IMR-90 (cell line): ENCODE data around the gene VPS26A. TPM values are rescaled to one million over a fixed set of nuclear protein-coding genes. Genes with fewer than 3 reads are reported as not detected.

ENCODE experiments used
- ATAC-seq: fragments of 200-7000 bp; cut with Tn5 transposase; 2 replicates; pipeline ENCODE4 v1.9.1; 2020; ENCODE audit warnings: low read depth, mild to moderate bottlenecking, moderate library complexity
- BruUV-seq: library from RNA; stranded (reverse); fragments of 400-500 nt; replicated peaks from 2 replicates; lab custom pipeline; 2021; lab: Mats Ljungman, UMichigan
- CTCF ChIA-PET: fragments of 300-600 bp; formaldehyde crosslinking; extraction: SDS; loops from one replicate; lab custom pipeline; 2021; ENCODE audit warnings: antibody characterized with exemption; lab: Yijun Ruan, JAX
- POLR2A ChIA-PET: fragments of 300-600 bp; sonication (Branson Sonifier 250); formaldehyde crosslinking; loops from one replicate; lab custom pipeline; 2022; ENCODE audit warnings: antibody characterized with exemption; ENCODE audit not compliant: unreplicated experiment; lab: Charles Lee
- DNase-seq: peaks from one replicate; pipeline ENCODE4 v3.0.0; 2013
- H2AFZ ChIP-seq: replicated peaks from 2 replicates; pipeline ENCODE3; 2013; ENCODE audit warnings: low read length, mild to moderate bottlenecking; ENCODE audit not compliant: poor library complexity
- H2AK5ac ChIP-seq: 2 replicates; pipeline ENCODE4 v1.6.1; 2013; ENCODE audit warnings: low read depth, low read length, inconsistent platforms
- H2AK9ac ChIP-seq: replicated peaks from 2 replicates; pipeline ENCODE3; 2013; ENCODE audit warnings: mild to moderate bottlenecking, low read depth, low read length, moderate library complexity; ENCODE audit not compliant: poor library complexity
- H2BK120ac ChIP-seq: 2 replicates; pipeline ENCODE4 v1.6.1; 2013; ENCODE audit warnings: low read depth, low read length, inconsistent platforms
- H2BK15ac ChIP-seq: 3 replicates; pipeline ENCODE4 v1.6.1; 2013; ENCODE audit warnings: low read depth, low read length, inconsistent platforms
- H2BK20ac ChIP-seq: 2 replicates; pipeline ENCODE4 v1.6.1; 2013; ENCODE audit warnings: low read depth, mild to moderate bottlenecking, inconsistent platforms, low read length, moderate library complexity
- H2BK5ac ChIP-seq: 2 replicates; pipeline ENCODE4 v1.6.1; 2013; ENCODE audit warnings: mild to moderate bottlenecking, low read depth, low read length, inconsistent platforms; ENCODE audit not compliant: poor library complexity, severe bottlenecking
- H3K14ac ChIP-seq: replicated peaks from 2 replicates; pipeline ENCODE4 v1.6.1; 2013; ENCODE audit warnings: low read depth, low read length, inconsistent platforms
- H3K18ac ChIP-seq: 2 replicates; pipeline ENCODE4 v1.6.1; 2013; ENCODE audit warnings: low read depth, low read length, control low read depth
- H3K23ac ChIP-seq: 2 replicates; pipeline ENCODE4 v1.6.1; 2013; ENCODE audit warnings: low read depth, low read length, inconsistent platforms
- H3K27ac ChIP-seq: 2 replicates; pipeline ENCODE4 v1.5.1; 2013; ENCODE audit warnings: mild to moderate bottlenecking, control low read depth, low read length; ENCODE audit not compliant: insufficient read depth
- H3K27me3 ChIP-seq: 2 replicates; pipeline ENCODE4 v1.6.1; 2013; ENCODE audit warnings: low read length; ENCODE audit not compliant: control insufficient read depth, insufficient read depth
- H3K36me3 ChIP-seq: 2 replicates; pipeline ENCODE4 v1.6.1; 2013; ENCODE audit warnings: low read length, mixed read lengths; ENCODE audit not compliant: control insufficient read depth, insufficient read depth
- H3K4ac ChIP-seq: 2 replicates; pipeline ENCODE4 v1.6.1; 2013; ENCODE audit warnings: low read depth, low read length, inconsistent platforms
- H3K4me1 ChIP-seq: 2 replicates; pipeline ENCODE4 v1.6.1; 2013; ENCODE audit warnings: low read length, mixed read lengths; ENCODE audit not compliant: control insufficient read depth, insufficient read depth
- H3K4me2 ChIP-seq: 2 replicates; pipeline ENCODE4 v1.6.1; 2013; ENCODE audit warnings: low read depth, mild to moderate bottlenecking, control low read depth, low read length, moderate library complexity
- H3K4me3 ChIP-seq: 2 replicates; pipeline ENCODE4 v1.5.1; 2013; ENCODE audit warnings: low read depth, mild to moderate bottlenecking, control low read depth, low read length, moderate library complexity; ENCODE audit not compliant: insufficient read depth
- H3K56ac ChIP-seq: 2 replicates; pipeline ENCODE4 v1.6.1; 2013; ENCODE audit warnings: low read length, inconsistent platforms; ENCODE audit not compliant: insufficient read depth; ENCODE audit errors: extremely low read depth
- H3K79me1 ChIP-seq, 2 experiments: 2 replicates each; pipeline ENCODE4 v1.6.1; 2013; ENCODE audit warnings: low read length in 2 of 2, inconsistent platforms in 1 of 2, low read depth in 1 of 2
- H3K9ac ChIP-seq: 2 replicates; pipeline ENCODE4 v1.6.1; 2013; ENCODE audit warnings: low read depth, low read length, control low read depth
- H3K9me1 ChIP-seq: 2 replicates; pipeline ENCODE4 v1.6.1; 2013; ENCODE audit warnings: low read length, inconsistent platforms; ENCODE audit not compliant: insufficient read depth
- H3K9me3 ChIP-seq: 2 replicates; pipeline ENCODE4 v1.6.1; 2013; ENCODE audit warnings: low read length; ENCODE audit not compliant: control insufficient read depth, insufficient read depth
- H4K20me1 ChIP-seq: 2 replicates; pipeline ENCODE4 v1.6.1; 2013; ENCODE audit warnings: low read length, inconsistent platforms; ENCODE audit not compliant: insufficient read depth
- H4K5ac ChIP-seq: 2 replicates; pipeline ENCODE4 v1.6.1; 2013; ENCODE audit warnings: mild to moderate bottlenecking, low read depth, low read length, control low read depth
- H4K8ac ChIP-seq, 2 experiments: 2 replicates each; pipeline ENCODE4 v1.6.1; 2013; ENCODE audit warnings: low read depth in 2 of 2, low read length in 2 of 2, control low read depth in 1 of 2, inconsistent platforms in 1 of 2
- H4K91ac ChIP-seq: 2 replicates; pipeline ENCODE4 v1.6.1; 2013; ENCODE audit warnings: low read depth, low read length, inconsistent platforms; ENCODE audit not compliant: insufficient read depth
- BHLHE40 ChIP-seq: fragments of 150-350 bp; IDR thresholded peaks from 2 replicates; pipeline ENCODE4 v1.6.1; 2016; ENCODE audit warnings: mild to moderate bottlenecking, low read depth, low read length
- CEBPB ChIP-seq: IDR thresholded peaks from 2 replicates; pipeline ENCODE4 v1.6.1; 2012; ENCODE audit warnings: low read depth, low read length, improper control_type of control experiment
- CHD1 ChIP-seq: IDR thresholded peaks from 2 replicates; pipeline ENCODE4 v1.6.1; 2012; ENCODE audit warnings: low read depth, low read length, improper control_type of control experiment
- CTCF ChIP-seq: conservative IDR thresholded peaks from 2 replicates; pipeline ENCODE4 v1.5.1; 2012; ENCODE audit warnings: mild to moderate bottlenecking, low read depth, low read length, improper control_type of control experiment
- ELK1 ChIP-seq: fragments of 150-350 bp; IDR thresholded peaks from 2 replicates; pipeline ENCODE4 v1.6.1; 2016; ENCODE audit warnings: low read depth, mild to moderate bottlenecking, low read length, moderate library complexity, borderline replicate concordance
- FOS ChIP-seq: fragments of 150-350 bp; IDR thresholded peaks from 2 replicates; pipeline ENCODE4 v1.6.1; 2016; ENCODE audit warnings: low read depth, low read length
- MAFK ChIP-seq: IDR thresholded peaks from 2 replicates; pipeline ENCODE4 v1.6.1; 2012; ENCODE audit warnings: low read depth, low read length, improper control_type of control experiment
- MAZ ChIP-seq: IDR thresholded peaks from 2 replicates; pipeline ENCODE4 v1.6.1; 2012; ENCODE audit warnings: low read depth, mild to moderate bottlenecking, low read length, improper control_type of control experiment, moderate library complexity, borderline replicate concordance
- MXI1 ChIP-seq: IDR thresholded peaks from 2 replicates; pipeline ENCODE4 v1.6.1; 2012; ENCODE audit warnings: low read depth, mild to moderate bottlenecking, low read length, moderate library complexity, borderline replicate concordance
- NFE2L2 ChIP-seq: fragments of 150-350 bp; IDR thresholded peaks from 2 replicates; pipeline ENCODE4 v1.6.1; 2016; ENCODE audit warnings: low read depth, mild to moderate bottlenecking, low read length
- POLR2A ChIP-seq: IDR thresholded peaks from 2 replicates; pipeline ENCODE4 v1.6.1; 2012; ENCODE audit warnings: mild to moderate bottlenecking, low read depth, low read length
- RAD21 ChIP-seq: IDR thresholded peaks from 2 replicates; pipeline ENCODE4 v1.6.1; 2012; ENCODE audit warnings: low read length, improper control_type of control experiment
- RCOR1 ChIP-seq: IDR thresholded peaks from 2 replicates; pipeline ENCODE4 v1.6.1; 2012; ENCODE audit warnings: mild to moderate bottlenecking, low read length, improper control_type of control experiment; ENCODE audit not compliant: insufficient replicate concordance
- RFX5 ChIP-seq: IDR thresholded peaks from 2 replicates; pipeline ENCODE4 v1.8.0; 2012; ENCODE audit warnings: low read depth, mild to moderate bottlenecking, low read length, moderate library complexity
- SMC3 ChIP-seq: fragments of 150-350 bp; IDR thresholded peaks from 2 replicates; pipeline ENCODE4 v1.6.1; 2016; ENCODE audit warnings: low read depth, mild to moderate bottlenecking, antibody characterized with exemption, low read length, moderate library complexity
- USF2 ChIP-seq: fragments of 150-350 bp; IDR thresholded peaks from 2 replicates; pipeline ENCODE4 v1.6.1; 2017; ENCODE audit warnings: mild to moderate bottlenecking, antibody characterized with exemption, low read length, low read depth
- WGBS, 2 experiments: methylation state at CpG; one replicate each; pipeline versions ENCODE4 v1.1.5 to v1.1.7; 2013; ENCODE audit warnings: missing lambda C conversion rate in 2 of 2; ENCODE audit not compliant: insufficient read length in 1 of 2; ENCODE audit errors: extremely low coverage in 2 of 2; 5-methylcytosine and 5-hydroxymethylcytosine counted together
- dilution Hi-C: fragments of 300-500 bp; cut with HindIII; formaldehyde crosslinking; loops from one replicate; pipeline ENCODE4 v1.14.3; 2018; ENCODE audit warnings: low sequenced_read_pairs; ENCODE audit not compliant: unreplicated experiment
- in situ Hi-C: fragments of 300-500 bp; cut with MboI; formaldehyde crosslinking; loops from 3 replicates; pipeline ENCODE4 v1.14.3; 2019; ENCODE audit warnings: low sequenced_read_pairs, inconsistent platforms, mixed read lengths
- intact Hi-C: fragments of 100-400 bp; cut with micrococcal nuclease; formaldehyde crosslinking; loops from 2 replicates; pipeline ENCODE4 v1.10.0; 2022
- polyA plus RNA-seq, 3 experiments: library from polyadenylated mRNA; depleted of rRNA; stranded (reverse); fragments of >200 nt; gene quantifications; 2 replicates each; pipeline ENCODE4 v1.2.3, GENCODE V29; 2012; ENCODE audit warnings: low replicate concordance in 1 of 3
- total RNA-seq: library from RNA; depleted of rRNA; stranded (reverse); fragments of >200 nt; gene quantifications from 2 replicates; pipeline ENCODE4 v1.2.3, GENCODE V29; 2012

Gene VPS26A
- total and polyA plus RNA-seq, 2 of the 4 experiments (the other 2 are of a cell fraction) = 7.2 to 18.7 TPM

GRCh38 chr10:69074532-69074931, 49.4 kb upstream of the VPS26A start:
- Histone ChIP-seq H3K4me3 (no peak overlapping the region), H3K4ac (no peak overlapping the region), H2BK5ac (no peak overlapping the region), H3K27ac (no peak overlapping the region), H2AFZ (no peak overlapping the region), H4K20me1 (no peaks in the 10 kb centered on the region), H3K18ac (no peak overlapping the region), H3K79me1 (no peaks in the 10 kb centered on the region), H4K8ac (no peak overlapping the region), H2BK15ac (no peak overlapping the region), H3K23ac (no peak overlapping the region), H2AK5ac (no peak overlapping the region), H2BK20ac (no peak overlapping the region), H3K4me2 (no peak overlapping the region), H3K9me1 (no peaks in the 10 kb centered on the region; the same call in none of the 2 replicates), H3K9ac (no peak overlapping the region), H2BK120ac (no peak overlapping the region), H3K27me3 (no peaks in the 10 kb centered on the region), H4K5ac (no peak overlapping the region), H3K14ac (no peak overlapping the region), H3K56ac (no peak overlapping the region), H4K91ac (no peak overlapping the region), H2AK9ac (no peak overlapping the region), H3K4me1 (no peaks in the 10 kb centered on the region), H3K9me3 (no peaks in the 10 kb centered on the region), H3K36me3 (no peaks in the 10 kb centered on the region)
- DNase-seq (no peak), ATAC-seq (no peak)
- dilution Hi-C loops = no loop called here
- intact Hi-C loops = no loop called here
- POLR2A ChIA-PET = no interaction called here
- BruUV-seq = no TSS peak
- 100% methylated on average over 1 of the region's 4 CpGs; no CpG with 5 or more reads in 1 of the 2 experiments for WGBS, 2 experiments
- TF ChIP-seq MXI1 (no peak), CEBPB (no peak), NFE2L2 (no peak), MAFK (no peak), USF2 (no peak), SMC3 (no peak), CTCF (no peak), ELK1 (no peak), MAZ (no peak), RAD21 (no peak), POLR2A (no peak), BHLHE40 (no peak), FOS (no peak), CHD1 (no peak), RCOR1 (no peak), RFX5 (no peak)
- CTCF ChIA-PET = no interaction called here
- in situ Hi-C loops = no loop called here
